ENCODE data around the gene UBE3C. TPM values are rescaled to one million over a fixed set of nuclear protein-coding genes. Genes with fewer than 3 reads are reported as not detected.

UBE3C gene
- total RNA-seq, 2 donors from 2014 or later, result 35.8 to 35.9 TPM

DNA sequence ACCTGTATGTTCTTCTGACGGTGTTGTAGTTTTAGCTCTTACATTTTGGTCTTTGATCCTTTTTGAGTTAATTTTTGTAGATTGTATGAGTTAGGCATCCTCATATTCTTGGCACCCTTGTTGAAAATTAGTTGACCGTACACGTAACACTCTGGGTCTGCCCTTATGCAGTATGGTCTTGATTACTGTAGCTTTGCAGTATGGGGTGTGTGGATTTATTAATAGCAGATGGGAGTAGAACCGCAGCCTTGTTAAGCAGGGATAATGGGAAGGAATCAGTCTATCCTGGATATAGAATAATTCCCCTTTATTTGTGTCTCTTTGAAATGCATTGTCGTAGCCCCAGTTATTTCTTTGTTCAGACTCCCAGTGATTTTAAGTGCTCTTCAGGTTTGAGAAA lies 95.5 kb downstream of the UBE3C start:
- H3K27ac ChIP-seq, result no peak overlapping the region
- H3K36me3 ChIP-seq (replicated peaks in 1 of 2; ENCODE audit: insufficient read depth in 1 of 2, low read depth in 2 of 2), result peaks cover 0 to 6% of the 10 kb centered on the region in 2 donors
- H3K4me1 ChIP-seq, result no peaks in the 10 kb centered on the region
- no peak for ATAC-seq
- no peak for TF ChIP-seq POLR2A (IDR thresholded peaks at IDR 0.05)
- TF ChIP-seq, protein P1, sequence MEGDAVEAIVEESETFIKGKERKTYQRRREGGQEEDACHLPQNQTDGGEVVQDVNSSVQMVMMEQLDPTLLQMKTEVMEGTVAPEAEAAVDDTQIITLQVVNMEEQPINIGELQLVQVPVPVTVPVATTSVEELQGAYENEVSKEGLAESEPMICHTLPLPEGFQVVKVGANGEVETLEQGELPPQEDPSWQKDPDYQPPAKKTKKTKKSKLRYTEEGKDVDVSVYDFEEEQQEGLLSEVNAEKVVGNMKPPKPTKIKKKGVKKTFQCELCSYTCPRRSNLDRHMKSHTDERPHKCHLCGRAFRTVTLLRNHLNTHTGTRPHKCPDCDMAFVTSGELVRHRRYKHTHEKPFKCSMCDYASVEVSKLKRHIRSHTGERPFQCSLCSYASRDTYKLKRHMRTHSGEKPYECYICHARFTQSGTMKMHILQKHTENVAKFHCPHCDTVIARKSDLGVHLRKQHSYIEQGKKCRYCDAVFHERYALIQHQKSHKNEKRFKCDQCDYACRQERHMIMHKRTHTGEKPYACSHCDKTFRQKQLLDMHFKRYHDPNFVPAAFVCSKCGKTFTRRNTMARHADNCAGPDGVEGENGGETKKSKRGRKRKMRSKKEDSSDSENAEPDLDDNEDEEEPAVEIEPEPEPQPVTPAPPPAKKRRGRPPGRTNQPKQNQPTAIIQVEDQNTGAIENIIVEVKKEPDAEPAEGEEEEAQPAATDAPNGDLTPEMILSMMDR (IDR thresholded peaks at IDR 0.05), result no peak
- DNase-seq, result no peak
- intact Hi-C loops (cut with DNase I), result no loop called here
- no peaks in the 10 kb centered on the region for H3K27me3 ChIP-seq
- WGBS, 2 donors, result 73 to 86% methylated on average over 5 of the region's 5 CpGs
- H3K4me3 ChIP-seq, result no peak overlapping the region
- no peaks in the 10 kb centered on the region for H3K9me3 ChIP-seq

DNA sequence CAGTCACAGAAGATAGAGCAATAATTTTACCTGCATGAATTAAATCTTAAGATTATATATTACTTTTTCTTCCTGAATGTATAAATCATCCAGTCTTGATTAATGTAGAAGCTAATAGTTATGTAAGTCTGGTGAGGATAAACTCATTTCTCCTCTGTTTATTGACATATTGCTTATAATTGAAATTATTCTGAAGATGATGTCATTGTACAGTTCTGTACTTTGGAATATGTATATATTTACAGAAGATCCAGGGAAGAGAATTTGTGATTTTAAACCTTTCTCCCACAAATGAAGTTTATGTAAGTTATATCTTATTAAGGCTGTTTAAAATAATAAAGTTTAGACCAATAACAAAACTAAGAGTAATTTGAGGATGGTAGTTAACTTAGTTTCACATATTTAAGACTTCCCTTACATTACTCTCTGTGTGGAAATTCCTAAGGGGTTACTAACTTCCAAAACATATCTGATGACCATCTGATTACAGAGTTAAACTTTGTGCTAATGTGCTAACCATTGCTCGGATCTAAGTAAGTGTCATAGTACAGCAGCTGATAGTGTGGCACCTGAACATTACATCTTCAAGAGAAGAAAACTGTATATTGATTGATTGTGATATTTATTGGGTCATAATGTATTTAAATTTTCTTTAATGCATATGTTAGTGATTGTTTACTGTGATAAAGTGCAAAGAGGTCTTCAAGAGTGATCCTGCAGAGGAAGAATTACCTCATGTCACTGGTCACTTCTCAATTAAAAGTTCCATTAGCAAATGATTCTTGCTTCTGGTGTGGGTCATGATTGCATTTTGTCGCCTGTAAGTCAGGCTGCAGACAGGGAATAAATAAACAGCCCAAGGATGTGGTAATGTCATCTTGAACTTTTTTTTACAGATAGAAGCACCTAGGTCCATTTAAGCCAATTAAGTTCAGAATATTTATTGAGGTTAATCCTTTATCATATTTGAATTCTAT lies 96.9 kb downstream of the UBE3C start:
- DNase-seq, result no peak
- TF ChIP-seq POLR2A (IDR thresholded peaks at IDR 0.05), result no peak
- TF ChIP-seq, protein P1 (IDR thresholded peaks at IDR 0.05), result no peak
- ATAC-seq, result no peak
- Histone ChIP-seq H3K4me1 (no peaks in the 10 kb centered on the region), H3K27ac (no peak overlapping the region), H3K36me3 (replicated peaks in 1 of 2; ENCODE audit: insufficient read depth in 1 of 2, low read depth in 2 of 2) (peaks cover 0 to 6% of the 10 kb centered on the region in 2 donors), H3K27me3 (no peaks in the 10 kb centered on the region), H3K9me3 (no peaks in the 10 kb centered on the region), H3K4me3 (no peak overlapping the region)
- WGBS, 2 donors, result 70 to 80% methylated on average over 2 of the region's 2 CpGs
- intact Hi-C loops (cut with DNase I), result no loop called here

DNA sequence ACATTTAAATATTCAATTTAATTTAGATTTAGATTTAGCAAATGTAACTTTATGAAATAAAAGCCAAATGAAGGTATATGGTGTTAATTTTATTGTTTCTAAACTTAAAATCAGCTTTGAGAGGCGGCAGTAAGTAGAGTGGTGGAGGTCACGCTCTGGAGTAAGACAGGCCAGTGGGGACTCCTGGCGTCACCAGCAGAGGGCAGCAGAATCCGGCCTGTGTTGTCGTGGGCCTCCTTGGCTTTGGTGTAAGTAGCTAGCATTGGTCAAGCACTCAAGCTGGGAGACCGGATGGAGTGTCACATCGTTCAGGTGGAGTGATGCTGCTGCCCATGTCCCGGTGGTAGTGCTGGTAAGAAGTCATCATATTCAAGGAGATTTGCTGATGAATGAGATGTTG lies 99.4 kb downstream of the UBE3C start:
- 93 to 95% methylated on average over 8 of the region's 8 CpGs for WGBS, 2 donors
- DNase-seq (no peak), ATAC-seq (no peak)
- no peak for TF ChIP-seq POLR2A (IDR thresholded peaks at IDR 0.05)
- TF ChIP-seq, protein P1 (IDR thresholded peaks at IDR 0.05), result no peak
- no peaks in the 10 kb centered on the region for H3K36me3 ChIP-seq (replicated peaks in 1 of 2; ENCODE audit: insufficient read depth in 1 of 2, low read depth in 2 of 2)
- no peaks in the 10 kb centered on the region for H3K4me1 ChIP-seq
- no peaks in the 10 kb centered on the region for H3K9me3 ChIP-seq
- intact Hi-C loops (cut with DNase I), result no loop called here
- no peak overlapping the region for H3K27ac ChIP-seq
- no peaks in the 10 kb centered on the region for H3K27me3 ChIP-seq
- no peak overlapping the region for H3K4me3 ChIP-seq

DNA sequence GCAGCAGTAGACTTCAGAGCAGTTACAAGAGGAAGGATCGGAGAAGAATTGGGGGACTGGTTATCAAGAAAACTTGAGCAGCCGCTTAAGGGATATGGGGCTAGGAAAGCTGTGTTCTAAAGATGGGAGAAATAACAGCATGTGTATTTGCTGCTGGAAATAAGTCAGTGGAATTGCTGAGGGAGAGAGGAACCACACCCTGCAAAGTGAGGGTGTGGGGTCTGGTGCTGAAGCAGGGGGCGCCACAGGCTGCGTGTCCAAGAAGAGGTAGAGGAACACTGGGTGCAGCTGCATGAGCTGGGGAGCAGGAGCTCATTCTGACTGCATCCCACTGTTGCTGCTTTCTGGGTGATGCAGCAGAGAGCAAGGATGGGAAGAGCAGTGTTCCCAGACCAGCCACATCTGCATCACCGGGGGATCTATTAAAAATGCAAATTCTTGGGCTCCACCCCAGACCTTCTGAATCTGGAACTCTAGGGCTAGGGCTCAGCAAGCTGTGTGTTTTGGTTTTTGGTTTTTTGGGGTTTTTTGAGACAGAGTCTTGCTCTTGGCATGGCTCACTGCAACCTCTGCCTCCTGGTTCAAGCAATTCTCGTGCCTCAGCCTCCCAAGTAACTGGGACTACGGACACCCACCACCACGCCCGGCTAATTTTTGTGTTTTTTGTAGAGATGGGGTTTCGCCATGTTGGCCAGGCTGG lies 101.0 kb downstream of the UBE3C start:
- DNase-seq (no peak), ATAC-seq (no peak)
- intact Hi-C loops (cut with DNase I), result no loop called here
- Histone ChIP-seq H3K4me3 (no peak overlapping the region), H3K36me3 (replicated peaks in 1 of 2; ENCODE audit: insufficient read depth in 1 of 2, low read depth in 2 of 2) (no peaks in the 10 kb centered on the region), H3K27me3 (no peaks in the 10 kb centered on the region), H3K27ac (no peak overlapping the region), H3K4me1 (no peaks in the 10 kb centered on the region), H3K9me3 (no peaks in the 10 kb centered on the region)
- no peak for TF ChIP-seq POLR2A (IDR thresholded peaks at IDR 0.05)
- TF ChIP-seq, protein P1 (IDR thresholded peaks at IDR 0.05), result no peak
- 92 to 96% methylated on average over 10 of the region's 10 CpGs for WGBS, 2 donors
